GM12878 (cell line): Measurements from ENCODE around the gene CYP1A2. TPM values are rescaled to one million over a fixed set of nuclear protein-coding genes. Genes with fewer than 3 reads are reported as not detected.

Source experiments
- ATAC-seq: fragments of 200-7000 bp; cut with Tn5 transposase; 3 replicates; pipeline ENCODE4 v1.9.1; 2020; ENCODE audit warnings: mild to moderate bottlenecking, moderate library complexity
- BruUV-seq: library from RNA; stranded (reverse); fragments of 400-500 nt; replicated peaks from 2 replicates; lab custom pipeline; 2021; lab: Mats Ljungman, UMichigan
- CTCF ChIA-PET: fragments of 300-600 bp; sonication (Branson Sonifier 250); formaldehyde crosslinking; extraction: SDS; loops from one replicate; lab custom pipeline; 2021; ENCODE audit warnings: inconsistent platforms; lab: Yijun Ruan, JAX
- POLR2A ChIA-PET: fragments of 350-600 bp; formaldehyde crosslinking; extraction: SDS; loops from one replicate; lab custom pipeline; 2021; ENCODE audit warnings: inconsistent platforms; lab: Charles Lee
- RAD21 ChIA-PET: fragments of 300-600 bp; sonication (Branson Sonifier 250); formaldehyde crosslinking; loops from one replicate; lab custom pipeline; 2023; ENCODE audit warnings: antibody characterized with exemption; ENCODE audit not compliant: unreplicated experiment; lab: Charles Lee
- SMC1A ChIA-PET: fragments of 300-600 bp; sonication (Branson Sonifier 250); formaldehyde crosslinking; loops from one replicate; lab custom pipeline; 2023; ENCODE audit not compliant: unreplicated experiment, uncharacterized antibody; lab: Charles Lee
- DNase-seq: peaks from one replicate; pipeline ENCODE4 v3.0.0-alpha.2; 2011; ENCODE audit warnings: low read depth, low spot score
- FAIRE-seq: peaks from 3 replicates; lab custom pipeline; 2011; peaks lifted over from hg19 to GRCh38; lab: Jason Lieb, UNC
- H2AFZ ChIP-seq: 2 replicates; pipeline ENCODE4 v1.6.0; 2011; ENCODE audit warnings: low read depth, low read length, control low read depth; ENCODE audit not compliant: control insufficient read depth
- H3K27ac ChIP-seq: 2 replicates; pipeline ENCODE4 v1.5.1; 2011; ENCODE audit warnings: control low read depth; ENCODE audit not compliant: control insufficient read depth, insufficient read depth
- H3K27me3 ChIP-seq, 2 experiments: replicated peaks in 1 of 2; 2 replicates each; pipeline versions ENCODE4 v1.6.0 to v1.6.1; 2011; ENCODE audit warnings: low read length in 1 of 2; ENCODE audit not compliant: control insufficient read depth in 2 of 2, insufficient read depth in 2 of 2
- H3K36me3 ChIP-seq, 2 experiments: 2 replicates each; pipeline ENCODE4 v1.5.1; 2011; ENCODE audit warnings: low read length in 1 of 2; ENCODE audit not compliant: control insufficient read depth in 2 of 2, insufficient read depth in 2 of 2
- H3K4me1 ChIP-seq: 2 replicates; pipeline ENCODE4 v1.6.1; 2011; ENCODE audit warnings: mild to moderate bottlenecking, low read length, moderate library complexity, mixed read lengths; ENCODE audit not compliant: control insufficient read depth, insufficient read depth
- H3K4me2 ChIP-seq: 2 replicates; pipeline ENCODE4 v1.6.0; 2011; ENCODE audit warnings: control low read depth; ENCODE audit not compliant: control insufficient read depth, insufficient read depth
- H3K4me3 ChIP-seq: fragments of 200-600 bp; sonication (generic); 2 replicates; pipeline ENCODE4 v1.5.1; 2016
- H3K79me2 ChIP-seq: 2 replicates; pipeline ENCODE4 v1.6.0; 2011; ENCODE audit warnings: low read length; ENCODE audit not compliant: control insufficient read depth, insufficient read depth
- H3K9ac ChIP-seq: 2 replicates; pipeline ENCODE4 v1.8.0; 2011; ENCODE audit warnings: low read length, control low read depth, mixed read lengths; ENCODE audit not compliant: control insufficient read depth, insufficient read depth
- H3K9me3 ChIP-seq: replicated peaks from 3 replicates; pipeline ENCODE4 v1.5.1; 2011; ENCODE audit warnings: mild to moderate bottlenecking, low read length; ENCODE audit not compliant: control insufficient read depth, insufficient read depth
- H4K20me1 ChIP-seq: 2 replicates; pipeline ENCODE4 v1.6.0; 2011; ENCODE audit not compliant: control insufficient read depth, insufficient read depth
- ATF2 ChIP-seq: IDR thresholded peaks from 2 replicates; pipeline ENCODE4 v1.6.1; 2012; ENCODE audit warnings: low read length, inconsistent platforms
- ATF3 ChIP-seq: IDR thresholded peaks from 2 replicates; pipeline ENCODE4 v1.6.1; 2011; ENCODE audit warnings: low read depth, mild to moderate bottlenecking, low read length, moderate library complexity, borderline replicate concordance; ENCODE audit errors: extremely low read depth
- BMI1 ChIP-seq: fragments of 450-650 bp; IDR thresholded peaks from 2 replicates; pipeline ENCODE4 v1.6.1; 2016; ENCODE audit warnings: mild to moderate bottlenecking, moderate library complexity, borderline replicate concordance
- ETV6 ChIP-seq, 2 experiments: fragments of 450-650 bp in 1 of 2; IDR thresholded peaks in 1 of 2; conservative IDR thresholded peaks in 1 of 2; 2 replicates each; pipeline ENCODE4 v1.6.1; 2014; ENCODE audit warnings: antibody characterized with exemption in 1 of 2, borderline replicate concordance in 1 of 2, low read depth in 1 of 2, mild to moderate bottlenecking in 1 of 2, moderate library complexity in 1 of 2
- EZH2 ChIP-seq: IDR thresholded peaks from 2 replicates; pipeline ENCODE4 v1.6.1; 2012; ENCODE audit warnings: low read depth, mild to moderate bottlenecking, control low read depth, inconsistent platforms, low read length, borderline replicate concordance; ENCODE audit not compliant: control insufficient read depth
- HDGF ChIP-seq: fragments of 450-650 bp; IDR thresholded peaks from 2 replicates; pipeline ENCODE4 v1.6.1; 2016; ENCODE audit warnings: antibody characterized with exemption
- IKZF1 ChIP-seq: fragments of 450-650 bp; conservative IDR thresholded peaks from 2 replicates; pipeline ENCODE4 v1.6.1; 2017; ENCODE audit warnings: antibody characterized with exemption, mild to moderate bottlenecking
- MXI1 ChIP-seq: fragments of 150-350 bp; IDR thresholded peaks from 2 replicates; pipeline ENCODE4 v1.6.1; 2011; ENCODE audit warnings: low read depth, mild to moderate bottlenecking, inconsistent platforms, low read length, improper control_type of control experiment
- NFYB ChIP-seq: IDR thresholded peaks from 2 replicates; pipeline ENCODE4 v1.6.1; 2011; ENCODE audit warnings: low read depth, mild to moderate bottlenecking, low read length, improper control_type of control experiment, moderate library complexity; ENCODE audit not compliant: insufficient read depth
- NR2C2 ChIP-seq: IDR thresholded peaks from 2 replicates; pipeline ENCODE4 v1.6.1; 2011; ENCODE audit warnings: borderline replicate concordance, low read depth; ENCODE audit not compliant: control insufficient read depth, insufficient read length
- PML ChIP-seq: IDR thresholded peaks from 2 replicates; pipeline ENCODE4 v1.6.1; 2012; ENCODE audit warnings: low read length, inconsistent platforms
- RAD21 ChIP-seq: IDR thresholded peaks from 2 replicates; pipeline ENCODE4 v1.6.1; 2011; ENCODE audit warnings: mild to moderate bottlenecking, low read depth, low read length, moderate library complexity; ENCODE audit not compliant: insufficient read depth
- YY1 ChIP-seq: IDR thresholded peaks from 2 replicates; pipeline ENCODE4 v1.6.1; 2011; ENCODE audit warnings: low read depth, mild to moderate bottlenecking, low read length
- ZNF24 ChIP-seq: fragments of 450-650 bp; IDR thresholded peaks from 2 replicates; pipeline ENCODE4 v1.6.1; 2017; ENCODE audit warnings: antibody characterized with exemption, mild to moderate bottlenecking
- WGBS: methylation state at CpG from one replicate; pipeline ENCODE4 v1.1.6; 2016; ENCODE audit warnings: low lambda C conversion rate; ENCODE audit not compliant: insufficient replicate concordance, insufficient coverage; ENCODE audit errors: missing lambda C conversion rate; 5-methylcytosine and 5-hydroxymethylcytosine counted together
- in situ Hi-C: fragments of 300-500 bp; cut with MboI; formaldehyde crosslinking; loops from 9 replicates; pipeline ENCODE4 v1.14.3; 2018; ENCODE audit warnings: mixed read lengths
- intact Hi-C: fragments of 100-400 bp; cut with micrococcal nuclease; formaldehyde crosslinking; loops from one replicate; pipeline ENCODE4 v1.14.2; 2022; ENCODE audit not compliant: unreplicated experiment
- polyA plus RNA-seq, 11 experiments: library from polyadenylated mRNA; depleted of rRNA in 4 of 11; unstranded in 6 of 11; stranded (reverse) in 5 of 11; fragments of >200 nt; fragmentation: Nextera tagmentation in 4 of 11; fragmentation: Illumina TruSeq in 1 of 11; extraction: Ambion mirVana in 4 of 11; extraction: Trizol in 1 of 11; gene quantifications; 1 replicate in 1 of 11; 2 replicates in 10 of 11; pipeline versions ENCODE4 v1.2.1 to v1.2.3, GENCODE V29; 2011 to 2016; ENCODE audit warnings: inconsistent platforms in 2 of 11, missing spikeins in 2 of 11, low read depth in 1 of 11
- total RNA-seq, 4 experiments: library from RNA; depleted of rRNA in 3 of 4; stranded (reverse); fragments of >200 nt in 3 of 4; fragmentation: Illumina TruSeq in 1 of 4; extraction: Trizol in 1 of 4; gene quantifications; 2 replicates each; pipeline versions ENCODE4 v1.2.1 to v1.2.3, GENCODE V29; 2013 to 2021
- TF ChIP-seq, protein P1 (sequence below): fragments of 450-650 bp; IDR thresholded peaks from 2 replicates; pipeline ENCODE4 v1.6.1; 2016; ENCODE audit warnings: mild to moderate bottlenecking
- TF ChIP-seq, protein P2 (sequence below): fragments of 150-350 bp; IDR thresholded peaks from 2 replicates; pipeline ENCODE4 v1.6.1; 2016; ENCODE audit warnings: low read depth, low read length

Gene CYP1A2
- total and polyA plus RNA-seq, 10 of the 15 experiments (the other 5 are each of a cell fraction or from before 2014, with no cell fraction given): 0.03 to 0.09 (median 0.05) TPM; not detected in 7

- ChIA-PET RAD21 (no interaction called here), CTCF (interaction anchor here (0.6 kb wide), 1 partner anchor 287 kb away, joined by 4 read pairs; no protein-coding TSS in a partner anchor), POLR2A (no interaction called here), SMC1A (no interaction called here)
- Histone ChIP-seq H2AFZ (no peak overlapping the region), H3K27ac (no peak overlapping the region), H3K9me3 (no peaks in the 10 kb centered on the region), H3K79me2 (no peaks in the 10 kb centered on the region), H3K36me3 (no peaks in the 10 kb centered on the region), H3K9ac (no peak overlapping the region), H3K4me1 (no peaks in the 10 kb centered on the region), H3K27me3 (no peaks in the 10 kb centered on the region; a peak in 1 of 4 replicates), H3K4me3 (no peak overlapping the region), H4K20me1 (no peaks in the 10 kb centered on the region), H3K4me2 (no peak overlapping the region)
- FAIRE-seq (no peak), ATAC-seq (no peak), DNase-seq (no peak)
- 58% methylated on average over 3 of the region's 3 CpGs for WGBS
- intact Hi-C loops (no loop called here), in situ Hi-C loops (no loop called here)
- no TSS peak for BruUV-seq
- TF ChIP-seq, protein P1, sequence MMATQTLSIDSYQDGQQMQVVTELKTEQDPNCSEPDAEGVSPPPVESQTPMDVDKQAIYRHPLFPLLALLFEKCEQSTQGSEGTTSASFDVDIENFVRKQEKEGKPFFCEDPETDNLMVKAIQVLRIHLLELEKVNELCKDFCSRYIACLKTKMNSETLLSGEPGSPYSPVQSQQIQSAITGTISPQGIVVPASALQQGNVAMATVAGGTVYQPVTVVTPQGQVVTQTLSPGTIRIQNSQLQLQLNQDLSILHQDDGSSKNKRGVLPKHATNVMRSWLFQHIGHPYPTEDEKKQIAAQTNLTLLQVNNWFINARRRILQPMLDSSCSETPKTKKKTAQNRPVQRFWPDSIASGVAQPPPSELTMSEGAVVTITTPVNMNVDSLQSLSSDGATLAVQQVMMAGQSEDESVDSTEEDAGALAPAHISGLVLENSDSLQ: no peak
- TF ChIP-seq EZH2: no peak
- no peak for TF ChIP-seq ZNF24
- TF ChIP-seq RAD21: no peak
- no peak for TF ChIP-seq ATF3
- no peak for TF ChIP-seq ATF2
- no peak for TF ChIP-seq ETV6 (conservative IDR thresholded peaks at IDR 0.05 in 1 of 2, IDR thresholded peaks at IDR 0.05 in 1 of 2; ENCODE audit: borderline replicate concordance in 1 of 2, low read depth in 1 of 2)
- no peak for TF ChIP-seq PML
- TF ChIP-seq, protein P2, sequence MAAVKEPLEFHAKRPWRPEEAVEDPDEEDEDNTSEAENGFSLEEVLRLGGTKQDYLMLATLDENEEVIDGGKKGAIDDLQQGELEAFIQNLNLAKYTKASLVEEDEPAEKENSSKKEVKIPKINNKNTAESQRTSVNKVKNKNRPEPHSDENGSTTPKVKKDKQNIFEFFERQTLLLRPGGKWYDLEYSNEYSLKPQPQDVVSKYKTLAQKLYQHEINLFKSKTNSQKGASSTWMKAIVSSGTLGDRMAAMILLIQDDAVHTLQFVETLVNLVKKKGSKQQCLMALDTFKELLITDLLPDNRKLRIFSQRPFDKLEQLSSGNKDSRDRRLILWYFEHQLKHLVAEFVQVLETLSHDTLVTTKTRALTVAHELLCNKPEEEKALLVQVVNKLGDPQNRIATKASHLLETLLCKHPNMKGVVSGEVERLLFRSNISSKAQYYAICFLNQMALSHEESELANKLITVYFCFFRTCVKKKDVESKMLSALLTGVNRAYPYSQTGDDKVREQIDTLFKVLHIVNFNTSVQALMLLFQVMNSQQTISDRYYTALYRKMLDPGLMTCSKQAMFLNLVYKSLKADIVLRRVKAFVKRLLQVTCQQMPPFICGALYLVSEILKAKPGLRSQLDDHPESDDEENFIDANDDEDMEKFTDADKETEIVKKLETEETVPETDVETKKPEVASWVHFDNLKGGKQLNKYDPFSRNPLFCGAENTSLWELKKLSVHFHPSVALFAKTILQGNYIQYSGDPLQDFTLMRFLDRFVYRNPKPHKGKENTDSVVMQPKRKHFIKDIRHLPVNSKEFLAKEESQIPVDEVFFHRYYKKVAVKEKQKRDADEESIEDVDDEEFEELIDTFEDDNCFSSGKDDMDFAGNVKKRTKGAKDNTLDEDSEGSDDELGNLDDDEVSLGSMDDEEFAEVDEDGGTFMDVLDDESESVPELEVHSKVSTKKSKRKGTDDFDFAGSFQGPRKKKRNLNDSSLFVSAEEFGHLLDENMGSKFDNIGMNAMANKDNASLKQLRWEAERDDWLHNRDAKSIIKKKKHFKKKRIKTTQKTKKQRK: no peak
- TF ChIP-seq HDGF: no peak
- no peak for TF ChIP-seq NR2C2
- TF ChIP-seq IKZF1: no peak
- TF ChIP-seq BMI1: no peak
- TF ChIP-seq YY1: no peak
- no peak for TF ChIP-seq MXI1
- TF ChIP-seq NFYB: no peak
These were observed 36.3 kb upstream of the CYP1A2 start for GRCh38 chr15:74712311-74712710.
